MM.1S (cell line): ENCODE data around the gene HINT3.

ENCODE experiments used
- EZH2 ChIP-seq: fragments of 300-600 bp; sonication (generic); optimal IDR thresholded peaks from 2 replicates; pipeline ENCODE3; 2017; ENCODE audit warnings: low read depth, mild to moderate bottlenecking, antibody characterized with exemption, low read length, mixed read lengths
- EZH2phosphoT487 ChIP-seq: fragments of 300-600 bp; sonication (generic); IDR thresholded peaks from 2 replicates; pipeline ENCODE4 v1.6.1; 2018; ENCODE audit warnings: antibody characterized with exemption, low read length
- TF ChIP-seq, protein P1 (sequence below): fragments of 300-600 bp; sonication (generic); IDR thresholded peaks from 2 replicates; pipeline ENCODE4 v1.5.1; 2016; ENCODE audit warnings: antibody characterized with exemption, low read length, mixed read lengths

DNA sequence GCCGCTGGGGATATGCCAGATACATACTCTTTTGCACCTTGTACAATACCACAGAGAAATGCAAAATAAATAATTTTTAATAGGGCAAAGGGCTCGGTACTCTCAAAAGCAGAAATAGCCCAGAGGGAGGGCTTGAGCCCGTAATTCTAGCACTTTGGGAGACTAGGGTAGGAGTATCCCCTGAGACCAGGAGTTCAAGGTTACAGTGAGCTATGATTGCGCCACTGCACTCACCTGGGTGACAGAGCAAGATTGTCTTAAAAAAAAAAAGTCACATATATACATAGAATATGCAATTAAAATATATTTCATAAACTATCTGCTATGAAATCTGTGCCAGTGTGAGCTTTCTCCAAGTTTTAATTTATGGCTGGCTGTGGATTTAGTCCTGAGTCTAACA, 29.0 kb downstream of the HINT3 start:
- TF ChIP-seq, protein P1, sequence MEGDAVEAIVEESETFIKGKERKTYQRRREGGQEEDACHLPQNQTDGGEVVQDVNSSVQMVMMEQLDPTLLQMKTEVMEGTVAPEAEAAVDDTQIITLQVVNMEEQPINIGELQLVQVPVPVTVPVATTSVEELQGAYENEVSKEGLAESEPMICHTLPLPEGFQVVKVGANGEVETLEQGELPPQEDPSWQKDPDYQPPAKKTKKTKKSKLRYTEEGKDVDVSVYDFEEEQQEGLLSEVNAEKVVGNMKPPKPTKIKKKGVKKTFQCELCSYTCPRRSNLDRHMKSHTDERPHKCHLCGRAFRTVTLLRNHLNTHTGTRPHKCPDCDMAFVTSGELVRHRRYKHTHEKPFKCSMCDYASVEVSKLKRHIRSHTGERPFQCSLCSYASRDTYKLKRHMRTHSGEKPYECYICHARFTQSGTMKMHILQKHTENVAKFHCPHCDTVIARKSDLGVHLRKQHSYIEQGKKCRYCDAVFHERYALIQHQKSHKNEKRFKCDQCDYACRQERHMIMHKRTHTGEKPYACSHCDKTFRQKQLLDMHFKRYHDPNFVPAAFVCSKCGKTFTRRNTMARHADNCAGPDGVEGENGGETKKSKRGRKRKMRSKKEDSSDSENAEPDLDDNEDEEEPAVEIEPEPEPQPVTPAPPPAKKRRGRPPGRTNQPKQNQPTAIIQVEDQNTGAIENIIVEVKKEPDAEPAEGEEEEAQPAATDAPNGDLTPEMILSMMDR: no peak
- TF ChIP-seq EZH2 (no peak), EZH2phosphoT487 (no peak)
